GM19193 (cell line): ENCODE data around the gene TWF2.

ENCODE experiments used
- POLR2A ChIP-seq: IDR thresholded peaks from 4 replicates; pipeline ENCODE4 v1.6.1; 2011; ENCODE audit not compliant: insufficient read depth, insufficient read length; ENCODE audit errors: extremely low read depth

TWF2 gene

GRCh38 chr3:52195291-52195597 is 43.7 kb downstream of the TWF2 start:
- TF ChIP-seq POLR2A: no peak

- no peak for TF ChIP-seq POLR2A
These were observed 44.3 kb downstream of the TWF2 start for GRCh38 chr3:52194485-52195290.

- no peak for TF ChIP-seq POLR2A
These were observed 45.9 kb downstream of the TWF2 start for GRCh38 chr3:52193065-52193464.

- no peak for TF ChIP-seq POLR2A
These were observed 47.3 kb downstream of the TWF2 start for GRCh38 chr3:52191663-52192062.

GRCh38 chr3:52190294-52191074 is 48.5 kb downstream of the TWF2 start:
- no peak for TF ChIP-seq POLR2A

- no peak for TF ChIP-seq POLR2A
These were observed 50.4 kb downstream of the TWF2 start for GRCh38 chr3:52188556-52188955.

- TF ChIP-seq POLR2A: no peak
These were observed 52.2 kb downstream of the TWF2 start for GRCh38 chr3:52186729-52187128.

GRCh38 chr3:52185837-52186236 is 53.1 kb downstream of the TWF2 start:
- no peak for TF ChIP-seq POLR2A

GRCh38 chr3:52185311-52185710 is 53.6 kb downstream of the TWF2 start:
- TF ChIP-seq POLR2A: no peak

- TF ChIP-seq POLR2A: no peak
These were observed 54.3 kb downstream of the TWF2 start for GRCh38 chr3:52184690-52185089.

- TF ChIP-seq POLR2A: no peak
These were observed 55.0 kb downstream of the TWF2 start for GRCh38 chr3:52183786-52184445.

- TF ChIP-seq POLR2A: no peak
These were observed 56.3 kb downstream of the TWF2 start for GRCh38 chr3:52182691-52183090.

GRCh38 chr3:52182196-52182595 is 56.8 kb downstream of the TWF2 start:
- TF ChIP-seq POLR2A: no peak

GRCh38 chr3:52181543-52181942 is 57.4 kb downstream of the TWF2 start:
- no peak for TF ChIP-seq POLR2A
